K562 (cell line): ENCODE measurements around the gene NPAS2. TPM values are rescaled to one million over a fixed set of nuclear protein-coding genes. Genes with fewer than 3 reads are reported as not detected.

Source experiments
- ARHGAP35 ChIP-seq: fragments of 450-650 bp; IDR thresholded peaks from 2 replicates; pipeline ENCODE4 v1.6.1; 2018; ENCODE audit not compliant: partially characterized antibody
- ARID4B ChIP-seq: sonication (generic); formaldehyde crosslinking; IDR thresholded peaks from 2 replicates; pipeline ENCODE4 v1.8.0; 2022; ENCODE audit warnings: mild to moderate bottlenecking, missing genetic modification reagents
- CREB1 ChIP-seq, 2 experiments: sonication (generic) in 1 of 2; formaldehyde crosslinking in 1 of 2; IDR thresholded peaks; 2 replicates each; pipeline versions ENCODE4 v1.6.1 to v1.8.0; 2012 to 2022; ENCODE audit warnings: inconsistent platforms in 1 of 2, mild to moderate bottlenecking in 1 of 2, missing genetic modification reagents in 1 of 2, moderate library complexity in 1 of 2
- E2F3 ChIP-seq: fragments of 250-450 bp; sonication (Bioruptor Pico); IDR thresholded peaks from 2 replicates; pipeline ENCODE4 v1.4.0; 2020; ENCODE audit warnings: mild to moderate bottlenecking
- HDAC8 ChIP-seq: fragments of 450-650 bp; IDR thresholded peaks from 2 replicates; pipeline ENCODE4 v1.6.1; 2016; ENCODE audit warnings: mild to moderate bottlenecking, missing genetic modification characterization, moderate library complexity, missing compliant biosample characterization
- MAFK ChIP-seq: IDR thresholded peaks from 2 replicates; pipeline ENCODE4 v1.6.1; 2011; ENCODE audit warnings: low read length, improper control_type of control experiment
- MEIS2 ChIP-seq: fragments of 450-650 bp; IDR thresholded peaks from 2 replicates; pipeline ENCODE4 v1.6.1; 2014; ENCODE audit warnings: mild to moderate bottlenecking; ENCODE audit not compliant: partially characterized antibody
- PHF20 ChIP-seq: fragments of 450-650 bp; IDR thresholded peaks from 2 replicates; pipeline ENCODE4 v1.6.1; 2018; ENCODE audit not compliant: partially characterized antibody
- PREB ChIP-seq: sonication (generic); formaldehyde crosslinking; IDR thresholded peaks from 2 replicates; pipeline ENCODE4 v1.8.1; 2023; ENCODE audit warnings: mild to moderate bottlenecking, missing genetic modification reagents
- SMAD4 ChIP-seq: fragments of 250-450 bp; sonication (Bioruptor Pico); conservative IDR thresholded peaks from 2 replicates; pipeline ENCODE4 v1.8.0; 2021; ENCODE audit warnings: inconsistent platforms, mild to moderate bottlenecking, moderate library complexity
- TAF15 ChIP-seq: fragments of 200-400 bp; formaldehyde crosslinking; IDR thresholded peaks from 2 replicates; pipeline ENCODE4 v1.6.1; 2017; ENCODE audit warnings: mild to moderate bottlenecking, low read depth, low read length, moderate library complexity
- ZNF175 ChIP-seq: fragments of 200-800 bp; sonication (Bioruptor generic); IDR thresholded peaks from 2 replicates; pipeline ENCODE4 v1.6.1; 2016; ENCODE audit warnings: low read depth, mild to moderate bottlenecking, missing genetic modification characterization, missing compliant biosample characterization
- ZNF318 ChIP-seq, 2 experiments: fragments of 450-650 bp; IDR thresholded peaks; 2 replicates each; pipeline ENCODE4 v1.6.1; 2016; ENCODE audit warnings: mild to moderate bottlenecking in 2 of 2, borderline replicate concordance in 1 of 2, low read depth in 1 of 2, moderate library complexity in 1 of 2
- polyA plus RNA-seq, 8 experiments: library from polyadenylated mRNA; depleted of rRNA in 4 of 8; stranded (reverse) in 5 of 8; unstranded in 3 of 8; fragments of >200 nt; fragmentation: Nextera tagmentation in 2 of 8; fragmentation: Illumina TruSeq in 1 of 8; extraction: Ambion mirVana in 2 of 8; extraction: Trizol in 1 of 8; gene quantifications; 2 replicates each; pipeline versions ENCODE4 v1.2.1 to v1.2.3, GENCODE V29; 2011 to 2014; ENCODE audit warnings: inconsistent platforms in 1 of 8, missing spikeins in 1 of 8
- total RNA-seq, 7 experiments: library from RNA; depleted of rRNA in 6 of 7; stranded (reverse); fragments of >200 nt in 6 of 7; fragmentation: Illumina TruSeq in 2 of 7; extraction: Trizol in 2 of 7; gene quantifications; 2 replicates each; pipeline versions ENCODE4 v1.2.1 to v1.2.3, GENCODE V29; 2011 to 2021; ENCODE audit warnings: low replicate concordance in 1 of 7

Gene NPAS2
- total and polyA plus RNA-seq, 9 of the 15 experiments (the other 6 are each of a cell fraction or from before 2014, with no cell fraction given), result 0.06 to 0.29 (median 0.07) TPM; not detected in 5

GRCh38 chr2:101038455-101039255 is 218.7 kb downstream of the NPAS2 start (continued):
- TF ChIP-seq MAFK (no peak), PREB (CRISPR knock-in tag) (no peak), MEIS2 (peak; percentile 96), E2F3 (CRISPR knock-in tag) (no peak), ARID4B (no peak), SMAD4 (CRISPR knock-in tag) (peak; percentile 87), HDAC8 (tag) (peak; percentile 85; the same call in 1 of the 2 replicates), TAF15 (no peak), ZNF175 (peak; percentile 68; the same call in 1 of the 2 replicates), CREB1 (IDR thresholded peaks at IDR 0.05) (no peak), CREB1 (CRISPR knock-in tag; IDR thresholded peaks at IDR 0.05) (no peak), ARHGAP35 (no peak), PHF20 (no peak), ZNF318 (IDR thresholded peaks at IDR 0.05; ENCODE audit: borderline replicate concordance in 1 of 2, low read depth in 1 of 2) (no peak)
